Liver (tissue), 3 donors: ENCODE measurements around the gene FGFRL1.

Source experiments
- ATF3 ChIP-seq: IDR thresholded peaks from 2 replicates; pipeline ENCODE4 v1.6.1; 2016; ENCODE audit warnings: antibody characterized with exemption
- CTCF ChIP-seq: fragments of 150-350 bp; IDR thresholded peaks from 2 replicates; pipeline ENCODE4 v1.5.1; 2017; ENCODE audit warnings: improper control_type of control experiment, low read depth, low read length; ENCODE audit not compliant: missing input control
- MAX ChIP-seq: IDR thresholded peaks from 2 replicates; pipeline ENCODE4 v1.6.1; 2016; ENCODE audit warnings: antibody characterized with exemption
- RAD21 ChIP-seq, 2 donors: IDR thresholded peaks; 2 replicates each; pipeline ENCODE4 v1.6.1; 2016; ENCODE audit warnings: antibody characterized with exemption in 2 of 2, mild to moderate bottlenecking in 2 of 2
- donor health status: healthy.
- donor health status: healthy.

GRCh38 chr4:1072830-1073446, 61.5 kb downstream of the FGFRL1 start:
- TF ChIP-seq CTCF: peak; percentile 71
- TF ChIP-seq MAX: no peak
- peak; percentile 72 to 82 for TF ChIP-seq RAD21 (IDR thresholded peaks at IDR 0.05)
- no peak for TF ChIP-seq ATF3
